Epidermal melanocyte (primary cell): Measurements from ENCODE around the gene EXD3.
"Not testable (repeated sequence)": the region's sequence is repeated elsewhere in the genome, so short reads cannot be mapped to it uniquely, and the experiment has no call there.

Experiments
- DNase-seq: peaks from one replicate; pipeline ENCODE4 v3.0.0; 2011; ENCODE audit warnings: low spot score; ENCODE audit not compliant: insufficient read length

EXD3 gene

DNA sequence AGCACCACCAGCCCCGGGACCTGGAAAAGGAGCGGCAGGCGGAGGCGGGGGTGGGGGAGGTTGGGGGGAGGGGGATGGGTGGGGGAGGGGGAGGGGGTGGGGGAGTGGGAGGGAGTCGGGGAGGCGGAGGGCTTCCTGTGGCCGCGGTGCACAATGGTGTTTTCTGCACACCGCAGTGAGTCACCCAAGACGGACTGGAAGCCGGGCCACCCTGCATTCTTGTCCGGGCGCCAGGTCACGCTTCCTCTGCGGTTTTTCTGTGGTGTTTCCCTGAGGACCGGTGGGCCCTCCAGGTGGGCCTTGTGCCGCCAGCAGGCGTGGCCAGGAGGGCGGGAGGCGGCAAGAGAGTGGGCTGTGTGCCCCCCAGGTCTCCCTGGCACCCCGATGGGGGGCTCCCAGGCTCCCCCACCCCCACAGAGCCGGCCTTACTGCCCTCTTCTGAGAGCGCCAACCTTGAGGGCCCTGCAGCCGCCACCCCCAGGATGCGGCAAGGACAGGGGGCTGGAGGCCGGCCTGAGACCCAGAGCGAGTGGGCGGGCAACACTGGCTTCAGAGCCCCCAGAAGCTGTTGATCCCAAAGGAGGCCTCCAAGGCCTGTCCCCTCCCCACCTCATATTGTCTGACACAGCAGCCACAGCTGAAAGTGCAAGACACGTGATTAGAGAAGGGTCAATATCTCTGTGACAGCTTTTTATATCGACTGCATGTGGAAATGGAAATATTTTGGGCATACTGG is 11.1 kb downstream of the EXD3 start:
- no peak for DNase-seq

DNA sequence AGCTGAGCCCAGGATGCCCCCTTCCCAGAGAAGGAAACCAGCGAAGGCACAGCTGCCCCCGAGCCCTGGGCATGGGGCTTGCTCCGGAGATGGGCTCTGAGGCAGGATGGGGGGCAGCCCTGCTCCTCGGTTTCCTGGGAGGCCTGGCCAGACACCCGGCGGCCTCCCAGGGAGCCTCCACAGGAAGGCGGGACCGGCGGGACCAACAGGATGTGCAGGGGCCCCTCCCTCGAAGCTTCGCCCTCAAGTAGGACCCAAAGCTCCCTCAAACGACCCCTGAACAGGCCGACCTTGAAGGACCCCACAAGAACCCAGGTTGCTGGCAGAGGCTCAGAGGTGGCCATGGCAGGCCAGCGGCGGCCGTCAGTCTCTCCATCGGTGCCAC is 11.7 kb downstream of the EXD3 start:
- DNase-seq: no peak

DNA sequence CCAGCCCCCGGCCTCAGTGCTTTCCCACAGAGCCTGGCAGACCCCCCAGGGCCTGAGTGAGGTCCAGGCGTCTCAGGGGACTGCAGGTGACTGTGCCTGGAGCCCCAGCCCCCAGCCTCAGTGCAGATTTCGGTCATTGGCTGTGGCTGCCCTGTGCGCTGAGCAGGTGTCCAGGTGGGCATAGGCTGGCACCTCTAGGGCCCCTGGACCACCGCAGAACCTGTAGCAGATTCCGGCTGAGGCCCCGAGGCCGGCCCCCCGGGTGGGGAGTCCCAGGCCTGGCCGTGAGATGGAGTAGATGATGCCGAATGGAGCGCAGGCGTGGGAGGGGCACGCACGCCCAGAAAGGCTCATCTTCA is 12.1 kb downstream of the EXD3 start:
- no peak for DNase-seq

DNA sequence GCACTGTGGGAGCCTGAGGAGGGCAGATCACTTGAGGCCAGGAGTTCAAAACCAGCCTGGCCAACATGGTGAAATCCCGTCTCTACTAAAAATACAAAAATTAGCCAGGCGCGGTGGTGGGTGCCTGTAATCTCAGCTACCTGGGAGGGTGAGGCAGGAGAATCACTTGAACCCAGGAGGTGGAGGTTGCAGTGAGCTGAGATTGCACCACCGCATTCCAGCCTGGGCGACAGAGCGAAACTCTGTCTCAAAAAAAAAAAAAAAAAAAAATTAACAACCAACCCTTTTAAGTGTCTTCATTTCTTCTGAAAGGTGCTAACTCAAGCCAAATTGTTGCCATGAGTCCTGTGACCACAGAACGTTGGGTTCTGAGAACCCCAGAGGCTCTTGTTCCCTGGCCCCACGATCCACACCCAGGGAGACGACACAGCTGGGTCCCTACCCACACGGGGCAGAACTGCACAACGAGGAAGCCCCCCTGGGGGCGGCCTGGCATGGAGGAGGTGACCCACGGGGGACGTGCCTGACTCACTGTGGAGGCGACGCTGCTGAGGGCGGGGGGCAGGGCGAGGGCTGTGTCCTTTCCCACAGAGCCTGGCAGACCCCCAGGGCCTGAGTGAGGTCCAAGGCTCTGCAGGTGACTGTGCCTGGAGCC is 12.6 kb downstream of the EXD3 start:
- not testable (repeated sequence) for DNase-seq

DNA sequence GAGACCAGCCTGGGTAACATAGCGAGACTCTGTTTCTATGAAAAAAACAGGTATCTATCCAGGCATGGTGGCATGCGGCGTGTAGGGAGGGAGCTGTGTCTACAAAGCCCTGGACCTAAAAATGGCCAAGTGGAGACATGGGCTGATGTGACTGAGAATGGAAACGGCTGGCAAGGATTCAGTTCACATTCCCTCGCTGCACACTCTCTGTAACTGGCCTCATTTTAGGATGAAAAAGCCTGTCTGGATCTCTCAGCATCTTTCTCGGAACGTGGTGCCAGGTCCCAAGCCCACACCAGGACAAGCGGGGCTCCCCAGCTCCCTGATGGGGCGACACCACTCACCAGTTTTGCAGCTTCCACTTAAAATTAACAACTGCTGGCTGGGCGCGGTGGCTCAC is 13.4 kb downstream of the EXD3 start:
- DNase-seq: no peak

DNA sequence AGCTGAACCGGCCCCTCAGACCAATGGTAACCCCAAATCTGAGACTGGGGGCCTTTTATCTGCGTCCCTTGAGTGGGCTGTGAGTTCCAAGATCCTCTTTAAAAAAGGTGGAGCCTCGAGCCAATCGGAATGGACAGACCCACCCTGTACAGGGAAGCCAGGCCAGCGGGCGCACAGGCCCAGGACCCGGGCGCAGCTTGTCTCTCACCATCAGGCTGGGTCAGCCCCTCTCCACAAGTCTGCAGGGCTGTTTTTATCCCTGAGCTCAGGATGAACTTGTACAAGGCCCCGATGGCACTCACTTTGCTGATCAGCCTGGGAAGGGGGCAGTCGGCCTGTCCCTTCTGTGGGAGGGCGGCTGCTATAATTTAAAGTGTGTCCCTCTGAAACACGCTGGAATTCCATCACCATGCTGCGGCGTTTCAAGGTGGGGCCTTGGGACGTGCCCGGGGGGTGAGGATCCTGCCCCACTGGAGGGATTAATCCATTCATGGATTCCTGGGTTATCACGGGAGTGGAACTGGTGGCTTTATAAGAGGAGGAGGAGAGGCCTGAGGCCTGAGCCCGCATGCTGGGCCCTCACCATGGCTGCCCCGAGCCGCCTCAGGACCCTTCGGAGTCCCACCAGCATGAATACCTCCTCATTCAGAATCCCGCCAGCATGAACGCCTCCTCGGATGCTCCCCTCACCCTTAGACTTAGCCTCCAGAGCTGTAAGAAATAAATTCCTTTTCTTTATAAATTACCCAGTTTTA is 14.1 kb downstream of the EXD3 start:
- no peak for DNase-seq

DNA sequence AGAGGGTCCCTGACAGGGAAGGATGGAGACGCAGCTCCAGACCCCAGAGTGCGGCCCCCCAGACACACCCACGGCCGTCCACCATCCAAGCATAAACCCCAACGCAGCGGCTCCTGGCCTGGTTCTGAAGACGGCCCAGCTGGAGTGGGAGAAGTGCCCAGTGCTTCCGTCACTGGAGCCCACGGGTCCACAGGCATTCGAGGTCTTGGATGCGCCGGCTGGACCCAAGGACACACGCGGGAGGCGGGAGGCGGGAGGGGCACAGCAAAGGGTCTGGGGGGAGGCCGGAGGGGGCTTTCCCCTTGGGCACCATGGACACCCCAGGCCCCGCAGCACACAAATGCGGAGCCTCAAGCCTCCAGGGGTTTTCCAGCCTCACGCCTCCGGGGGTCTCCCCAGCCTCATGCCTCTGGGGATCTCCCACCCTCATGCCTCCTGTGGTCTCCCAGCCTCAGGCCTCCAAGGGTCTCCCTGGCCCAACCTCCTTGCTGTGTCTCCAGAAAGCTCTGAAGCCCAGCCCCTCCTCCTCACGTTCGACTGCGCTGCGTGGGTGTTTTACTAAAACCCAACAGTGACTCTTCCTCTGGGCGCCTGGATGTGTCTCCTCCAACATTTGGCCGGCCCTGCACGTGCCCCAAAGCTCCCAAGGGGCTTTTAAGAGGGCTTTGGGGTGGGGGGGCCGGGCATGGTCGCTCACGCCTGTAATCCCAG is 15.2 kb downstream of the EXD3 start:
- DNase-seq: no peak

DNA sequence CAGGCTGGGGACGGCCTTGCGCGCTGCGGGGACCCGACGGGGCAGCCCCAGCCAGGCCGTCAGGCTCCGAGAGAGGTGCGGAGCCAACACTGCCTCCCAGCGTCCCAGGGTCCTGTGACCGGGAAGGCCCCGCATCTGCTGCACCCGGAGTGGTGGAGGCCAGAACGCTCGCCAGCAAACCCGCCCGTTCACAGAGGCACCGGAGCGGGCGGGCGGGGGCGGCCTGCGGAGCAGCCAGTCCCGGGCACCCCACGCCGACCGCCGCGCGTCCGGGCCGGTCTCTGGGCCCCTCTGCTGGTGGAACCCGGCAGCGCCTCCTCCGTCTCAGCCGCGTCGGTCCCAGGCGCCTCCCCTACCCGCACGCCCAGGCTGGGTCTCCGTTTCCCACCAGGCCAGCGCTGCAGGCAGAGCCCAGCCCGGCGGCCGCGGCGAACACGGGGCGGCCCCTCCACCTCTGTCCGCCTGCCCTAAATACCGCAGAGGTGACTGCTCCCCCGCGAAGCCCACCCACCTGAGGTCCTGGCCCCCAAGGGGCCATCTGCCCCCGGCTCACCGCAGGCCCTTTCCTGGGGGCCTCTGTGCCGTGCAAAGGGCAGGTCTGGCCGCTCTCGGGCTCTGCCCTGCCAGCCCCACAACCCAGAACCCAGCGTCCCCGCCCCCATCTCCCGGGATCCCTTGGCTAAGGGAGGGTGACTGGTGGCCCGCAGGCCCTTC is 15.9 kb downstream of the EXD3 start:
- DNase-seq: peak; percentile 78

DNA sequence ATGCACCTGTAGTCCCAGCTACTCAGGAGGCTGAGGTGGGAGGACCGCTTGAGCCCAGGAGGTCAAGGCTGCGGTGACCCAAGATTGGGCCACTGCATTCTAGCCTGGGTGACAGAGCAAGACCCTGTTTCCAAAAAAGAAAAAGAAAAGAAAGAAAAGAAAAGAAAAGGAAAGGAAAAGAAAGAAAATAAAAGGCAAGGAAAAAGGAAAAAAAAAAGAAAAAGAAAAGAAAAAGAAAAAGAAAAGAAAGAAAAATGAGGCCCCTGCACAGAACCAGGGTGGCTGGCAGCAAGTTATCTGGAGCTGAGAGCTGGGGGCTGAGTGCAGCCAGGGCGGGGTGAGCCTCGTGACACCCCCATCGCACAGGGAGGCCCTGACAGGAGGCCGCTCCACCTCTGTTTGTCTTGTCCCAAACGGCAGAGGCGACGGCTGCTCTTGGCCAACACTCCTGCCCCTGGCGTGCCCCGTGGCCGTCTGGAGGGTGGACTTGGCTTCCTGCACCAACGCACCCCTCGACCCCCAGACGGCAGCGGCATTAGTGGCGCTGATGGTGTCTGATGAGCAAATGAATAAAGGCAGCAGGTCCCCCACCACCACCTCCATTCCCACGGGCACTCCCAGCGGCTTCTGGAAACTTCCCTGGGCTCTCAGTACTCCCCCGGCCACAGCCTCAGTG is 16.7 kb downstream of the EXD3 start:
- DNase-seq: no peak

DNA sequence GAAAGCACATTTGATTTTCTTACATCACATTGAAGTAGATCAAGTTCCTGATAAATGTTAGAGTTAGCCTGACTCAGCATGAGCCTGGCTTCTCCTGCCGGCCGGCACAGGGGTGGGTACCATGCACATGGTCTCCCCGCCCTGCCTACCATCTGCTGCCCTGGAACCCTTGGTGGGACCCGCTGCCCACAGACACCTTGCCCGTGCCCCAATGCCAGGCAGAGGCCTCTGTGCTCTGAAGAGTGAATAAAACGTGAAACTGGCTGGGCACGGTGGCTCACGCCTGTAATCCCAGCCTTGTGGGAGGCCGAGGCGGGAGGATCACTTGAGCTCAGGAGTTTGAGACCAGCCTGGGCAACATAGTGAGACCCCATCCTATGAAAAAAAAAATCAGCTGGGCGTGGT is 17.3 kb downstream of the EXD3 start:
- DNase-seq: no peak

DNA sequence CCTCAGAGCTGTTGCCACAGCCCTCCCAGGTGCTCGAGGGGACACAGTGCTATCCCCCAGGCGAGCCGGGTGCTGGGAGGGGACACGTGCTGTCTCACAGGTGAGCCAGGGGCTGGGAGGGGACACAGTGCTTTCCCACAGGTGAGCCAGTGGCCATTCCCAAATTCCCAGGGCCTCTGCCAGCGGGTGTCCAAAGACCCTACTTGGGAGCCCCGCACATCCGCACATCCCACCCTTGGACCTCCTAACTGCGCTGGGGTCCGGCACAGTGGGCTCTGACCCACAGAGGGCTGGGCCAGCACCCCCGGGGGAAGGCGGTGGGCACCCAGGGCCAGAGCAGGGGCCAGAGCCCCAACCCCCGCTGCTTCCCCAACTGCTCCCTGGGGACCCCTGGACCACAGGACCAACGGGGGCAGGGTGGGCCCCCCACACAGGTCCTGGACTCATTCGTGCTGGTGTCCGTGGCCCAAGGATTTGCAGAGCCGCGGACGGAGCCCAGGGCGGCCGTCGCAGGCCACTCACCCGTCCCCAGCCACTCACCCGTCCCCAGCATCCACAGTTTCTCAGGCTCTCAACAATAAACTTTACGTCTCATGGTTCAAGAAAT is 17.9 kb downstream of the EXD3 start:
- DNase-seq: no peak

DNA sequence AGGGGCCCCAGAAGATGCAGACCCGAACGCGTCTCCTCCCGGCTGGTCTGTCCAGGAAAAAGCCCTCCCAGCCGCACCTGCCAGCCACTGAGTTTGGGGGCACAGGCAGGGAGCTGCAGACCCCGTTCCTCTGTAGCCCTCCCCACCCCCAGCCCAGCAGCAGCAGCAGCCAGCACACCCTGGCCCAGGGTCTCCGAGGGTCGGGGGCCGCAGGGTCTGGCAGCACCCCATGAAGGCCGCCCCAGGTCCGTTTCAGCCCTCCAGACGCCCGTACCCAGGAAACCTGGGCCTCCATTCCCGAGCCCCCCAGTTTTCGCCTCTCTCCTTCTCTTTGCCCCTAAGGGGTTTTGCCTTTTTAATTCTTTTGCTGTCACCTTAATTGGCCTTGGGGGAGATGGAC is 19.7 kb downstream of the EXD3 start:
- DNase-seq: no peak

DNA sequence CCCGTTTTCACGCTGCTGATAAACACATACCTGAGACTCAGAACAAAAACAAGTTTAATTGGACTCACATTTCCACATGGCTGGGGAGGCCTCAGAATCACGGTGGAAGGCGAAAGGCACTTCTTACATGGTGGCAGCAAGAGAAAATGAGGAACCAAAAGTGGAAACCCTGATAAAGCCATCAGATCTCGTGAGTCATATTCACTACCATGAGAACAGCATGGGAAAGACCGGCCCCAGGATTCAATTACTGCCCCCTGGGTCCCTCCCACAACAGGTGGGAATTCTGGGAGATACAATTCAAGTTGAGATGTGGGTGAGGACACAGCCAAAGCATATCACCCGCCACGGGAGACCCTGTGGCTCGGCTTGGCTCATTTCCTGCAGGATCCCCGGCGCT is 20.2 kb downstream of the EXD3 start:
- no peak for DNase-seq

DNA sequence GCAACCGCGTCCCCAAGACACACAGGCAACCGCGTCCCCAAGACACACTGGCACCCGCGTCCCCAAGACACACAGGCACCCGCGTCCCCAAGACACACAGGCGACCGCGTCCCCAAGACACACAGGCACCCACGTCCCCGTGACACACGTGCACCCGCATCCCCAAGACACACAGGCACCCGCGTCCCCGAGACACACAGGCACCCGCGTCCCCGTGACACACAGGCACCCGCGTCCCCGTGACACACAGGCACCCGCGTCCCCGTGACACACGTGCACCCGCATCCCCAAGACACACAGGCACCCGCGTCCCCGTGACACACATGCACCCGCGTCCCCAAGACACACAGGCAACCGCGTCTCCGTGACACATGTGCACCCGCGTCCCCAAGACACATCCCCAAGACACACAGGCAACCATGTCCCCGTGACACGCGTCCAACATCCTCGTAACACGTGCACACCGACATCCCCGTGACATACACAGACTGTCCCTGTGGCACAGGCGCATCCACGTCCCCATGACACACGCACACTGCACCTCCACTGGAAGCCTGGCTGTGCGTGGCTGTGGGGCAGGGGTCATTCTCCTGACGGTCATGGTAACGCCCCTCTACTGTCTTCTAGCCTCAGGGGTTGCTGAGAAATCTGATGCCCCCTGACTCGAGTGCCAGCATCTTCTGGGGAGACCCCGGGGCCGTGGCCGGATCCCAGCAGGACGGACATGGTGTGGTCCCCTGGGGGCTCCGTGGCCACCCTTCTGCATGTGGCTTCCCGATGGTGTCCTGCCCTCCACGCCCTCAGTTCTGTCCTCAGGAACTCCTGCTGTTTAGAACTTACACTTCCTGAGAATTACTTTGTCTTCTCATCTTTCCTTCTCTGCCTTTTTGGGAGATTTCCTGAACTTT is 24.1 kb downstream of the EXD3 start:
- DNase-seq: no peak

DNA sequence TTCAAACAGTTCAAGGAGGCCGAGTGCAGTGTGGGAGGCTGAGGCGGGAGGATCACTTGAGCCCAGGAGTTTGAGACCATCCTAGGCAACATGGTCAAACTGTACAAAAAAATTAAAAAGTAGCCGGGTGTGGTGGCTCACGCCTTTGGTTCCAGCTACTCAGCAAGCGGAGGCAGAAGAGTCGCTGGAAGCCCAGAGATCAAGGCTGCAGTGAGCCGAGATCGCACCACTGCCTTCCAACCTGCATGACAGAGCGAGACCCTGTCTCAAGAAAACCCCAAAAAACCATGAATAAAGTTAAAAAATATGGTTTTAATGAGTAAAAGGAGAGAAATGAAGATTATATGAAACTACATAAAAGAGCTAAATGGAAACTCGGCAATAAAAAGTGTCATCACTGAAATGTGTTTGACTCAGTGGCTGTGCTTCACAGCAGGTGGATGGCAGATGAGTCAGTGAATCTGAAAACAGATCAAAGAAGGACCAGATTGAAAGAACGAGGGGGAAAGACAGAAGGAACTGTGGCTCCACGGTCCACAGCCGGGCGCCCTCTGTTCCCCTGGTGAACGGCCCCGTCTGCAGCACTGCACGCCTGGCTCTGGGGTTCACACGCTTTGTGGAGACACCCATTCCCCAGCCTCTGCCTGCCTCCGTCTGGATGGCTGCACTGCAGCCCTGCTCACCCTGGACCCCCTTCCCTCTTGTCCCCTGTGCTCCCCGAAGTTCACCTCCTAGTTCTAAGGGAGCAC is 25.1 kb downstream of the EXD3 start:
- no peak for DNase-seq

DNA sequence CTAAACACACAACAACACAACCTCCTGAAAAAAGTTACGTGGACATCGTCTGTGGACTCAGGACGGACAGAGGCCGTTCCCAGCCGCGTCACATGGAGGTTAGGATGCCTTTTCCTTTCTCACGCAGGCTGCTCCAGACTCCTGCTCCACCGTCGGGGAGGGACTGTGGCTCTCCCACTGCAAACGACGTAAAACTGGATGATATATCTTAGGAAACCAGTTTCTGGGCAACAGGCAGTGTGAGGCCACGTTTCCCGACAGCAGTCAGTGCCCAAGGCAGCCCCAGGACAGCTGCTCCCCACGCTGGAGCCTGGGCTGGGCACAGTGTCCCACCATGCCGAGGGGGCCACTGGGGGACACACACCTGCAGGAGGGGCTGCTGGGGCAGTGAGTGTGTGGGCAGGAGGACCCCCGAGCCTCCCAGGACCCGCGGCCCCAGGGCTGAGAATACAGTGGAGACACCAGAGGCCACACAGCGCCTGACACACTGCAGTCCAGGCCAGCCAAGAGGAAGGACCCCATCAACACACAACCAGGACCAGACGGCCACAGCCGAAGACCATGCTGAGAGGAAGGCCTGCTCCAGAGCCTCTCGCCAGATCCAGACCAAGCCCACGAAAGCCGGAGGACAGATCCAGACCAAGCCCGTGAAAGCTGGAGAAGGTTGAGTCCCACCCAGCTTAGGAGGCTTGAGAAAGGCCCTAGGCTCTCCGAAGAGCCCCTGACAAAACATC is 26.2 kb downstream of the EXD3 start:
- no peak for DNase-seq

DNA sequence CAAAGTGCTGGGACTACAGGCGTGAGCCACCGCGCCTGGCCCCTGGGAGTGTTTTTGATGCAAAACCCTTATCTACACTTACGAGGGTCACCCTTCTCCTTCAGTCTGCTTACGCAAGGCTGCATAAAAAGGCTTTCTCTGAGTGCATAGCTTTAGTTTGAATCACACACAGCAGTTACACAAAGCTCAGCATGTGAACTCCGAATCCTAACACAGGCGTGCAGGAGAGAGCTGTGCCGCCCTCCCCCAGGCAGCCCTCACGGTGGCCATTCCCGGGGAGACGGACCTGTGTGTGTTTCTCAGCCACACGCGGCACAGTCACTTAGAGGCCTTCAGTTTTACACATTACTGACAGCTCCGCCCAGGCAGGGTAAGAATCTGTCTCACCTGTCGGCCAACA is 26.7 kb downstream of the EXD3 start:
- no peak for DNase-seq

DNA sequence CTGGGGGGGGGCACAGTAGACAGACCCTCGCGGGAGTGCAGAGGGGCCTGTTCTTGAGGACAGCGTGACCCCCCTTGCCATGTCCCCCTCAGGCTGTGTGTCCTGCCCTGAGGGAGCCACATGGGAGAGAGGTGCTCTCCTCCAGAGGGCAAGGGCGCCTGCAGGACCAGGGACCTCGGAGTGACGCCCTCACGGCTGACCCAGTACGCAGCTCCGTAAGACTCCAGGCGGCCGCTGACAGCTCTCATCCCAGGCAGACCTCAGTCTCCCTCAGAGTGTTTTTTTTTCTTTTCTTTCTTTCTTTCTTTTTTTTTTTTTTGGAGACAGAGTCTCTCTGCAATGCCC is 27.3 kb downstream of the EXD3 start:
- DNase-seq: no peak
